Fibroblast of pulmonary artery (primary cell): ENCODE results near the gene FA2H.
A peak's percentile ranks its signal among the peaks of the same experiment; 100 is the strongest.
"Not testable (repeated sequence)": the region's sequence is repeated elsewhere in the genome, so short reads cannot be mapped to it uniquely, and the experiment has no call there.

ENCODE experiments used
- DNase-seq: peaks from one replicate; pipeline ENCODE4 v3.0.0-alpha.2; 2010; ENCODE audit warnings: low read depth
- H3K4me3 ChIP-seq: replicated peaks from 2 replicates; pipeline ENCODE4 v1.5.1; 2011; ENCODE audit warnings: low read depth, mild to moderate bottlenecking, control low read depth, low read length, moderate library complexity
- TF ChIP-seq, protein P1 (sequence below): IDR thresholded peaks from 2 replicates; pipeline ENCODE4 v1.5.1; 2011; ENCODE audit warnings: mild to moderate bottlenecking, control low read depth, low read length, inconsistent platforms; ENCODE audit errors: missing control alignments

FA2H gene

DNA sequence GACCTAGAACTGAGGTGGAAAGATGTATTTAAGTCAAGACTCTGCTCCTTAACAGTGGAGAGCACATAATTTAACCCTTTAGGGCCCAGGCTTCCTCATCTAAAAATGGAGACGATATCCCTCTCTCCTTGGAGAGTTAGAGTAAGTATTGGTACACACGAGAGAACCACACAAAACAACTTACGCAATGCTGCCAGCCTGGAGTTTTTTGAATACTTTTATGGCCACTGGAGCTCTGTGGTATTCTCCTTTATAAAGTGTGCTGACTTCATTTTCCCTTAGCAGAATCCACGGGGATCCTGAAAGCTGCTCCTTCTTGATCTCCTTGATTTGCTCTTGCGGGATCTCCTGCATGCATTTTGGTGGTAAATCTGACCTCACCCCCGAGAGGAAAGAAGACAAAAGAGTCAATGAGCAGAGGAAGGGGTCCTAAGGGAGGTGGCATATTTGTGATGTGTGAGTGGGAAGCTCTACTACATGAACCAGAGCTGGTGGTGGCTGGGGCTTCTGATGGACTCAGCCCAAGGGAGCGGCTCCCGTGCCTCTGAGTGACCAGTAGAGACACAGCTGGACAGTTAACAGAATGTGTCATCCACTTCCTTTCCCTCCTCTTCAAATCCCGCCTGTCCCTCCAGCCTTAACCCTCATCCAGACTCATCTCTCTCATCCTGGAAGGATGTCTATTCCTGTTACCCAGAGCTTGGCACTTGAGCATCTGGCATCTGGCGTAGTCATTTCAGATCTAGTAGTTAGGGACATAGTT, 83.3 kb downstream of the FA2H start:
- no peak overlapping the region for H3K4me3 ChIP-seq
- TF ChIP-seq, protein P1, sequence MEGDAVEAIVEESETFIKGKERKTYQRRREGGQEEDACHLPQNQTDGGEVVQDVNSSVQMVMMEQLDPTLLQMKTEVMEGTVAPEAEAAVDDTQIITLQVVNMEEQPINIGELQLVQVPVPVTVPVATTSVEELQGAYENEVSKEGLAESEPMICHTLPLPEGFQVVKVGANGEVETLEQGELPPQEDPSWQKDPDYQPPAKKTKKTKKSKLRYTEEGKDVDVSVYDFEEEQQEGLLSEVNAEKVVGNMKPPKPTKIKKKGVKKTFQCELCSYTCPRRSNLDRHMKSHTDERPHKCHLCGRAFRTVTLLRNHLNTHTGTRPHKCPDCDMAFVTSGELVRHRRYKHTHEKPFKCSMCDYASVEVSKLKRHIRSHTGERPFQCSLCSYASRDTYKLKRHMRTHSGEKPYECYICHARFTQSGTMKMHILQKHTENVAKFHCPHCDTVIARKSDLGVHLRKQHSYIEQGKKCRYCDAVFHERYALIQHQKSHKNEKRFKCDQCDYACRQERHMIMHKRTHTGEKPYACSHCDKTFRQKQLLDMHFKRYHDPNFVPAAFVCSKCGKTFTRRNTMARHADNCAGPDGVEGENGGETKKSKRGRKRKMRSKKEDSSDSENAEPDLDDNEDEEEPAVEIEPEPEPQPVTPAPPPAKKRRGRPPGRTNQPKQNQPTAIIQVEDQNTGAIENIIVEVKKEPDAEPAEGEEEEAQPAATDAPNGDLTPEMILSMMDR, result no peak
- peak; percentile 55 for DNase-seq

DNA sequence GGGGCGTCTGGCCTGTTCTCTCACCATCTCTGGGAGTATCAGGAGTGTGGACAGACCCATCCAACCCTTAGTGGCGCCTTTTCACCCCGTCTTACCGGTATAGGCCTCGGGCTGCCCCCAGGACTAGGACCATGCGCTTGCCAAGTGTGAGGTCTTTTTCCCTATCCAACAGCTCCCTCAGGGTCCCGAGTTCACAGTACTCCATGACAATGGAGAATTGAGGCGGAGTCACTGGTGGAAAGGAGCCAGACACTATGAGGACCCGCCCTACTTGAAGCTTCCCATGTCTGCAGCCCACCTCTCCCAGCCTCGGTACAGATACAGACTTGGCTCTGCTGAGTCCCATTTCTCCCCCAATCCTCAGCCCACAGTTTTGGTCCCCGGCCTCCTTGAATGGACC, 92.1 kb downstream of the FA2H start:
- no peak overlapping the region for H3K4me3 ChIP-seq
- DNase-seq, result no peak
- TF ChIP-seq, protein P1, result no peak

DNA sequence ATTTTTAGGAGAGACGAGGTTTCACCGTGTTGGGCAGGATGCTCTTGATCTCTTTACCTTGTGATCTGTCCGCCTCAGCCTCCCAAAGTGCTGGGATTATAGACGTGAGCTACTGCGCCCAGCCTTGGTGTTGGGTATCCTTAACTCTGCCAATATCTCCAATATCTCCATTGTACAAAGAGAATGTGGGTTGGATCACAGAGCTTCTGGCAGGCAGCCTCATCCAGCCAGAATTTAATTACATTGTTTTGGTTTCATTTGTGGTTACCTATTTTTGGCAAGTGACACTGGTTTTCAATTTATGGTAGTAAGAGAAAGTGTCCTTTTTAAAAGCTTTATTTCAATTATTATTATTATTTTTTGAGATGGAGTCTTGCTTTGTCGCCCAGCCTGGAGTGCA, 93.9 kb downstream of the FA2H start:
- TF ChIP-seq, protein P1, result no peak

DNA sequence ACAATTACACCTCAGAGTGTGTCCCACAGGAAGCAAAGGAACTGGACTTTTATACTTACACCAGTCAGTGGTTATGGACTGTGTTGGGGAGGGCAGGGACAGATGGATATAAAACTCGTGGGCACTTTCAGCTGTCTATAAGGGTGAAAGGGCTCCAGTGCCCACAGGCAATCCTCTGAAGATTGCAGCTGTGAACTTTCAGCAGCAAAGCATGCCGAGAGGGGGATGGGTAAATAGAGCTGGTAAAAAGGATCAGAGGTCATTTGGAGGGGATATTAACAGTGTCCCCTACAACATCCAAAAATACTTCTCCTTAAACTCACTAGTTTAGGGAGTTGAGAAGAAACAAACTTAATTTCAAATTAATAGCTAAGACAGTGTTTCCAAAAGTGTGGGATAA, 94.6 kb downstream of the FA2H start:
- TF ChIP-seq, protein P1, result no peak
- H3K4me3 ChIP-seq, result no peak overlapping the region
- DNase-seq, result no peak

More for the DNA sequence above, 93.9 kb downstream of the FA2H start:
- H3K4me3 ChIP-seq, result no peak overlapping the region
- no peak for DNase-seq

DNA sequence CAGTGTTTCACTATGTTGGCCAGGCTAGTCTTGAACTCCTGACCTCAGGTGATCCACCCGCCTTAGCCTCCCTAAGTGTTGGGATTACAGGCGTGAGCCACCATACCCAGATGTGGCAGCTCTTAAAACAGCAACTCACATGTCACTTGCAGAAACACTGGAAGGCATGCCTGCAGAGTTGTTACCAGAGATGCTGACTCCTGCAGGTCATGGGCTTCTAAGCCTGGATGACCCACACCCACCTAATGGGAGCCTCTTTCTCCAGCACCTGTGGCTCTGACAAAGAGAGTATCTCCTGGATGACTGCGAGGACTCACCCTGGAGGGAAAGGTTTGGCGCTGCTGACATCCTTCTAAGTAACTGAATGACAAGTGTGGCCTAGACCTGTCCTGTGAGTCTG, 96.8 kb downstream of the FA2H start:
- H3K4me3 ChIP-seq, result no peak overlapping the region
- DNase-seq, result no peak
- TF ChIP-seq, protein P1, result no peak

DNA sequence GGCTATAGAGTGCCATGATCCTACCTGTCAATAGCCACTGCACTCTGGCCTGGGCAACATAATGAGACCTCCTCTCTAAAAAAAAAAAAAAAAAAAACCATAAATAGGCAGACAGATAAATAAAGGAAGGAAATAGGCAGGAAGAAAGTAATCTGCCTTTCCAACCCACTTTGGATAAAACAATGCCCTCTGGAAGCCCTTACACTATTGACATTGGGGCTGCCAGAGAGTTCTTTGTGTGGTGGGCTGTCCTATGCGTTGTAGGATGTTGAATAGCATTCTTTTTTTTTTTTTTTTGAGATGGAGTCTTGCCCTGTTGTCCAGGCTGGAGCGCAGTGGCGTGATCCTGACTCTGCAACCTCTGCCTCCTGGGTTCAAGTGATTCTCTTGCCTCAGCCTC, 100.7 kb downstream of the FA2H start:
- TF ChIP-seq, protein P1, result no peak
- H3K4me3 ChIP-seq, result no peak overlapping the region
- no peak for DNase-seq

DNA sequence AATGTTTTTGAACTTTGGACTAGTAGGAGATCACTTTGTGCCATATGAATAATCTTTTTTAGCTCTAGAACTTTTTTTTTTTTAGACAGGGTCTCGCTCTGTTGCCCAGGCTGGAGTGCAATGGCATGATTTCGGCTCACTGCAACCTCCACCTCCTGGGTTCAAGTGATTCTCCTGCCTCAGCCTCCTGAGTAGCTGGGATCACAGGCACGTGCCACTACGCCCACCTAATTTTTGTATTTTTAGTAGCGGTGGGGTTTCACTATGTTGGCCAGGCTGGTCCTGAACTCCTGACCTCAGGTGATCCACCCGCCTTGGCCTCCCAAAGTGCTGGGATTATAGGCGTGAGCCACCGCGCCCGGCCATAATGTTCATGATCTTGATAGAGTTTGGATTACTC, 105.7 kb downstream of the FA2H start:
- not testable (repeated sequence) for DNase-seq, H3K4me3 ChIP-seq
